Hematopoietic multipotent progenitor cell treated with erythropoietin and hydrocortisone succinate and interleukin-3 and kit ligand, for 4 days (in vitro differentiated cells): ENCODE measurements around the gene IGDCC3.
"Not testable (repeated sequence)": the region's sequence is repeated elsewhere in the genome, so short reads cannot be mapped to it uniquely, and the experiment has no call there.

Source experiments
- DNase-seq: peaks from one replicate; pipeline ENCODE4 v3.0.0-alpha.2; 2015

The IGDCC3 gene

DNA sequence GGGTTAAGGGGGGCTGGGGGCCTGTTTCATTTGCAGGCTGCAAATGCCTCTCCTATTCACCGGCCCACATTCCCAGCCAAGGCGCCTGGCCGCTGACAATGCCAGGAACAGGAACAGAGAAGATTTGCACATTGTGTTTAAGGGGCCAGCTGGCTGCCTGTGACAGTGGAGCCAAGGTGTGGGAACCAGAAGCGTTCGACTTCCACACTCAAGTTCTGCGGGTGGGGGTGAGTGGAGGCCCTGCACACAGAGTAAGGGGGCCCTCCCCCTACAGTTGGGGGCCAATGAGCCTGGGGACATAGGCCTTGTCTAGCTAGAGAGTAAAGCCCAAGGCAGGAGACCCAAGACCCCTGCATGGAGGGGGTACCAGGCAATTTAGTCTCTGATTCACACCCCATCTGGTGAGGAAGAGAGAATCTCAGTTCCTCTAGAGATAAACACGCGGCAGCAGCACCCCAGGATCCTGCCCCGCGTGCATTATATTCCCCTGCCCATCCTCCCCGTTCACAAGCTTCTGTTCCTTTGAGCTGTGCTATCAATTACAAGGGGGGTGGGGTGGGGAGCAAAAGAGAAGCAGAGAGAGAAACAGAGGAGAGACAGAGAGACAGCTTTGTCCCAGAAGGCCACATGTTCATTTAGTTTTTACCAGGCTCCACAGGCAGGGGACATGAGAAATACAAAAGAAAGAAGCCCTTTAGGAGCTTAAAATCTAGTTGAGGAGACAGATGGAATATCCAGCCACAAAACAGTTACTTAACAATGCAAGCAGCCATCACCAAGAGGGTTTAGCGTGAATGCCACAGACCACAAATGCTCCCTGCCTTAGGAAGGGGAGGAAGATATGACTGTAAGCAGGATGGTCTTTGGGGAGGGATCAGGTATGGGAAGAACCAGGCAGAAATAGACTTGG is 9.2 kb downstream of the IGDCC3 start:
- DNase-seq: no peak

DNA sequence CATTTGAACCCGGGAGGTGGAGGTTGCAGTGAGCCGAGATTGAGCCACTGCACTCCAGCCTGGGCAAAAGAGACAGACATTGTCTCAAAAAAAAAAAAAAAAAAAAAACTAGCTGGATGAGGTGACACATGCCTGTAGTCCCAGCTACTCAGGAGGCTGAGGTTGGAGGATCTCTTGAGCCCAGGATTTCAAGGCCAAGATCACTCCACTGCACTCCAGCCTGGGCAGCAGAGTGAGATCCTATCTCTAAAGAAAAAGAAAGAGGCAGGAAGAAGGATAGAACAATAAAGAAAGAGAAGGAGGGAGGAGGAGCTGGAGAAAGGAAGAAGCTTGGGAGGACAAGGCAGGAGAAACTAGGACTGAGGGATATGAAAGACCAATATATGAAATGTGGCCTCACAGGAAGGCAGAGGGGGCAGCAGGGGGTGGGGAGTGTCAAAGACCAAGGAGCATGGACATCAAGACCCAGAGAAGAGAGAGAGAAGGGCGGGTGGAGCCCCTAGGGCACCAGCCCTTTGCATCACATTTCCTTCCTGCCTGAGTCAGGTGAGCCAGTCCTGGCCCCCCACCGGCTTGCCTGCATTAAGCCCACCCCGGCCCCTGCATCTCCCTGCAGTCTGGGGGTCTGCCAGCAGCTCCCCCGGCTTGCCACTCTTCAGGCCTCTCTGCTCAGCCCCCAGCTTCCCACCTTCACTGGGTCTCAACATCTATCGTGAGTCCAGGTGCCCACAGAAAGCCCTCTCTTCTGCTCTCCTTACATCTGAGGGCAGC is 11.5 kb downstream of the IGDCC3 start:
- no peak for DNase-seq

DNA sequence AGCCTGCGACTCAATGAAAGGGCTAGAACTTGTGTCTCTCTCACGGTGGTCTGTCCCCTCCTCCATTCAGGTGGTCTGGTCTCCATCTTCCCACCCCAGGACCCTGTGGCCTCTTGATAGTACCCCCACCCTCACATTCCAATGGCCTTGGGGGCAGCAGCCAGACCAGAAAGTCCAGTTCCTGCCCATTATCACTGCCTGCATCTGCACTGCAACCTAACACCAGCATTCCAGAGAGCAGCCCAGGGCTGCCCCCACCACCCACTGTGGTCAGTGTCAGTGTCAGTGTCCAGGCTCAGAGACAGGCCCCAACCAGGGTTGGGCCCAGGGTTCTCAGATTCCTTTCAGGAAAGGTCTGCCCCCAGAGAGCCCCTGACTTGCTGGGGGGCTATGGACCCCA is 12.6 kb downstream of the IGDCC3 start:
- DNase-seq: no peak

DNA sequence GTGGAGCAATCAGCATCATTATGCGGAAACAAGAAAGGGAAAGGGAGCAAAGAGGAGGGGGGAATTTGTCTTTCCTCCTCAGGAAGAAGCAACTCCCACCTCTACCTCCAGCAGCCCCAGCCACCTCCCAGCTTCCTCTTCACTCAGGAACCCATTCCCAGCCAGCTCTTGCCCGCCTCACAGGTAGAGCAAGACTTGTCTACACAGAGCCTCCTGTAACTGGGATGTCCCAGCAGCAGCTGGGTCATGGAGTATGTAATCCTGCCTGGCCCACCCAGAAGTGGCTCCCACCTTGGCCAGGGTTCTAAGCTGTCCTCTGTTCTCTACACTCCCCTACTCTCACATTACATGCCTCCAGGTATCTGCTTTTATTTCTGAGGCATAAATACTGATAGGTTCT is 14.0 kb downstream of the IGDCC3 start:
- no peak for DNase-seq

DNA sequence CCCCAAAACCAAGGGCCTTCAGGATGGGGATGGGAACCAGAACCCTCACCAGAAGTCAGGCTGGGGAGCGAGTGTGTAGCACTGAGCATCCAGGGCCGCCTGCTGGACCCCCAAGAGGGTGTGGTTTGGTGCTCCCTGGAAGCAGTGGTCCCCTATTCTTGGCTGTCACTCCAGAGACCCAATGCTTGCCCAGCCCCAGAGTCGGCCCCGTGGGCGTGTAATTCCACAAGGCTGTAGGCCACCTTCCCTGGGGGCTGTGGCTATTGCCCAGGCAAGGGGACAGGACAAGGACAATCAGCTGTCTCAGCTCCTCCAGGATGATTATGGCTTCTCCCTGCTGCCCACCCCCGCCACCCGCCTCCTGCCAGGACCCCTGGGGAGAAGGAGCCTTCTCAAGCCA is 14.5 kb downstream of the IGDCC3 start:
- DNase-seq: no peak

DNA sequence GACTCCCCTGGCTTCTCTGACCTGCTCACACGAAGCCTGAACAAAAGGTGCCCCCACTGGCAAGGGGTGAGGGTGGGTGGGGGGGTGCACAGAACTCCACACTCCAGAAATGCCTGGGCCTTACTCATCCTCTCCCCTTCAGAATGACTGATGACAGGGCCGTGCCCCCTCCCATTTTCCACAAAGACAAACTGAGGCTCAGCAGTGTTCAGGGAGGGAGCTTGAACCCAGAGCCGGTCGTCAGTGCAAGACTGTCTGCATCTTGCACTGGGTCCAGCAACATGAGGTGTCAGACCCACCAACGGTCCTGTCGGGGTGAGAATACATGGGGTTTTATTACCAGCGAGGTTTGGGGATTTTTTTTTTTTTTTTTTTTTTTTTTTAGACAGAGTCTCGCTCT is 15.3 kb downstream of the IGDCC3 start:
- DNase-seq: no peak

DNA sequence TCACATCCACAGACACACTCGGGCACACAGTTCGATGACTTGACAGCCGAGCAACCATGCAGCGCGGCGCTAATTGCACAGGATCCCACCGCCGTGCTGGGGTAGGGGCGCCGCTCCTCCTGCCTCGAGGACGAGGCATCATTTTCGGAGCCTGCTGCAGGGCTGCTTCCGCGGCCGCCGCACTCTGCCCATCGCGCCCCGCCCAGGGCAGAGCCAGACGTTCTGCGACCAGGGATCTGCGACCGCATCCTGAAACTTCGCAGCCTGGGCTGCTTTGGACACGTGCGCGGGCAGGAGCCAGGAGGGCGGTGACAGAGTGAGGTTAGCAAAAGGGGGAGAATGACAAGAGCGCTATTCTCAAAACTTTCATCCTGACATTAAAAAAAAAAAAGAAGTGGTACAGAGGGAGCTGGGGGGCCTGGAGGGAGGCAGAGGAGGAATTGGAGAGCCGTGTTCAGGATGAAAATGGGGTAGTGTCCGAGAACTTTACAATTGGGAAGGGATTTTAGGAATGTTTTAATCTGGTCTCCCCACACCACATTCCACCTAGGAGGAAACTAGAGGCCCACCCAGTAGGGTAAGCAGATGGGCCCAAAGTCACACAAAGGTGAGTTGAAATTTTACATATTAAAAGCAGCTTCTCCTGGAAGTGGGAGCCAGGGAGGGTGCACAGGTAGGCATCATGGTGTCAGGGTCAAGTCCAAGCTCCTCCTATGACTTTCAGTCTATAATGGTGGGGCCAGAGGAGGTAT is 15.9 kb downstream of the IGDCC3 start:
- DNase-seq: peak; percentile 23

DNA sequence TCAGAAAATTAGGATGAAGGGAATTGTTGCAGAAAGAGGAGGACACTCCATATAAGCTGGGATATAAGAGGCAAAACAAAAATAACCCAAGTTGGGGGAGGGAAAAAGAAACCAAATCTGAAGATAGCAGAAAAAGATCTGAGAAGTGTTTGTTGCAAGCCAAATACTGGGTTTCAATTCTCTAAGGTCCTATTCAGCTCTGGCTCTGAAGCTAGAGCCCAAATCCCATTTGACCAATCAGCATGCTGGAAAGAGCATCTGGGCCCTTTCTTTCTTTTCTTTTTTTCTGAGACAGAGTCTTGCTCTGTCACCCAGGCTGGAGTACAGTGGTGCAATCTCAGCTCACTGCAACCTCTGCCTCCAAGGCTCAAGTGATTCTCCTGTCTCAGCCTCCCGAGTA is 17.3 kb downstream of the IGDCC3 start:
- no peak for DNase-seq

DNA sequence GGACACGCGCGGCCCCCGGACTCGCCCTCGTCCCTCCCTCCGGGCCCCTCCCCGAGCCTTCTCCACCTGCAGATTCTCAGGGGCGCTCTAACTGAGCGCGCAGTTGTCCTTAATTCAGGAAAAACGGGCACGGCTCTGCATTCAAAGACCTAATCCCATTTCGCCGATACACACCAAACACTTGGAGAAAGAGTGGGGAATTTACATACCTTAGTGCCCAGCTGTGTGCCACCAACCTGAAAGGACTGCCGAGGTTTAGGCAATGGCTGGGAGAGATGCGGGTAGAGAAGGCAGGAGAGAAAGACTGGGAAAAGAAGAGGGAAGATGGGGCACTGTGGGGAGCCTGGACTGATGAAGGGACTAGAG is 21.8 kb downstream of the IGDCC3 start:
- no peak for DNase-seq

DNA sequence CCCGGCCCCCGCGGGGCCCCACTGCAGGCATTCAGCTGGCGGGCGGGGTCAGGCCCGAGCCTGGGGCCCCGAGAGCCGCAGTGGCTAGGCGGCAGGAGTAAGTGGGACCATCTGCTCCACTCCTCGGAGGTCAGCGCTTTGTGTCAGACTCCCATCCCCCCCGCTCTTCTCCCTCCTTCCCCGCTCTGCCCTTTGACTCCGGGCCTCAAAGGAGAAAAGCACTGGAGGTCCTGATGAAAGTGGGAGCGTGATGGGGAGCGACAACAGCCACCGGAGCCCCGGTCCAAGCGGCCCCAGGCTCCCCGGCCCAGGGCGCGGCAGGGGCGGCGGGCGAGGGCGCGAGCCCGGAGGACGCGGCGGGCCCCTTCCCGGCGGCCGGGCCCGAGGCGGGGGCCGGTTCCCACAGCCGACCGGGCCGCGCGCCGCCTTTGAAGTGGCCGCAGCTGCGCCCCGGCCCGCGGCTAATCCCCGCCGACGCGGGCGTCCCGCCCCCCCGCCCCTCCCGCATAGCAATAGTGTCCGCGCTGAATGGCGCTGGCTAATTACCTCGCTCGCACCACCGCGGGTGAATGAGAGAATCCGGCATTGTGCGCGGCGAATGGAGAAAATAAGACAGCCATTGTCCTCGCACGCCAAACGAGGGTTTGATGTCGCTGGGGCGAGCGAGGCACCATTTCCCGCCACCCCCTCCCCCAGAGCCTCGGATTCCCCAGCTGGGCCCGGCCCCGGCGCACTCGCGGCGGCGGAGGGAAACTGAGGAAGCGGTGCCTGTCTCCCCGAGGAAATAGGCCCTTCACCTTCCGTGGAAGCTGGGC is 22.4 kb downstream of the IGDCC3 start:
- DNase-seq: peak; percentile 18

DNA sequence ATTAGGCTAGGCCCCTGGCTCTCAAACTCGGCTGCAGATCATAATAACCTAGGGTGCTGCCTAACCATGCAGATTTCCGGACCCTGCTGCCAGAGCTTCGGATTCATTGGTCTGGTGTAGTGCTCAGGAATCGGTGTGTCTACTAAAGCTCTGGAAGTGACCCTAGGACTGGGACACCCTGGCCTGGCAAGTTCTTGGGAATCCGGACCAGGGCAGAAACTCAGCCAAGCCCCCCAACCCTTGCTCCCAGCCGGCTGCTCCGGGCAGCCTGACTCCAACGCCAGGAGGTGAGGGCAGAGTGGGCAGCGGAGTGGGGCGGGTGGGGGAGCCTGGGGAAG is 23.0 kb downstream of the IGDCC3 start:
- no peak for DNase-seq

DNA sequence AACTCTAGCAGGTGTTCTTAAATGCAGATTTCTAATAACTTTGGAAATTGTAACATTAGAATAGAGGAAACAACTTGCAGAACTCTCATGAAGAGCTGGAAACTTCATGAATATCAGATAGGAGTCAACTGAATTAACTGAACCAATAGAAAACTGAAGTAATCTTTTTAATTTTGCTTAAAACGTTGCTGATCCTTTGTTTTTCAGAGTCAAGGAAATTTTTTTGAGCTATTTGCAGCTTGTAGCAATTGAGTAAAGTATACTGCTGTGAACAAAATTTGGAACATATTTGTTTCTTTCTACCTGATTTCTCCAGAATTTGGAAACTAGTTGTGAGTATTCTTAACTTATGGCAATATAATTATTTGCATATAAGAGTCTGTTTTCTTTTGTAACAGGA is 25.8 kb downstream of the IGDCC3 start:
- not testable (repeated sequence) for DNase-seq

DNA sequence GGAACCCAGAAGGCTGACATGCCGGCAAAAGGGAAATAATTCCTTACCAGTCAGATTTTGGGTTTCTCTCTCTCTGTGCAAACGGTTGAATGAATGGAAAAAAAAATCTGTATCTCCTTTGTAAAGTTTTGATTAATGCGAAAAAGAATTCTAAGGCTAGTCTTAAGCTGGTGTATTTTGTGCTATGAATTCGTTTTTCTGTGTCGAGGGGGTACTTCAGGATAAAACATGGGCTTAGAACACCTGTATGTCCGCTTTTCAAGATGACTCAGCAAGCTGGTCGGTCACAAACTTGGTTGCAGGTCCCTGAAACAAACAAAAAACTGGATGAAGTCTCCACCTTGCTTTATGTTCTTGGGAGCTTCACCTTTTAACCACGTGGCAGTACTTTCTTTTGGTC is 28.5 kb downstream of the IGDCC3 start:
- no peak for DNase-seq

DNA sequence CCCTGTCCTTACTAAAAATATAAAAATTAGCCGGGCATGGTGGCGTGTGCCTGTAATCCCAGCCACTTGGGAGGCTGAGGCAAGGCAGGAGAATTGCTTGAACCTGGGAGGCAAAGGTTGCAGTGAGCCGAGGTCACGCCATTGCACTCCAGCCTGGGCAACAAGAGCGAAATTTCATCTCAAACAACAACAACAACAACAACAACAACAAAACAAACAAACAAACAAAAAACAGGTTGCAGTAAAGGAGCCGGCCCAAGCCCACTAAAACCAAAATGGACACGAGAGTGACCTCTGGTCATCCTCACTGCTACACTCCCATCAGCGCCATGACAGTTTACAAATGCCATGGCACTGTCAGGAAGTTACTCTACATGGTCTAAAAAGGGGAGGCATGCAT is 30.0 kb downstream of the IGDCC3 start:
- DNase-seq: not testable (repeated sequence)

DNA sequence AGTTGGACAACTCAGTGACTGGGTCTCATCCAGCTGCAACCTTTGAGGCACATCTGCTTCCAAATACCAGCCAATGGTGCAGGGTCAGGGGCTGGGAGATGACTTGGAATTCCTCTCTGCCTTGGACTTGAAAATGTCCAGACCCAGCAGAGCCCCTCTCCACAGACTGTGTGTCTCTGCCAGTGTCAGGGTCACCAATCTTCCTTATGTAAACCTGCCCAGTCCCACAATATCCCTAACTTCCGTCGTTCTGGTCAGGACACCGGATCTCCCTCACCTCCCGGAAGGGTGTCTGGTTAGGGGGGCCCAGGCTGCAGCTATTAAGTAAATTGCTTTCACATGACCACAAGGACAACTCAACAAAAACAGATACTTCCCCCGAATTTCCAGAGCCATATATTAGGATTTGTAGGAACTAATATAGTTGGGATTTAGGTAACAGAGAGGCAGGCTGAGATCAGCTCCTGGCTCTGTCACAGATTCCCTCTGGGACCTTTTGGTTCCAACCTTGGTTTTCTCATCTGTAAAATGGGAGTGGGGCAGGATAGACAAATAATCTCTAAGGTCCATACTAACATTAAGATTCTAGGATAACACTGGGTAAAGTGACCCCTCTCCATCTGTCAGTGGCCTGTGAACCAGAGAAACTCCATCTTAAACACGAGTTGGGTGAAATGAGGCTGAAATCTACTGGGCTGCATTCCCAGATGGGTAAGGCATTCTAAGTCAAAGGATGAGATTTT is 30.8 kb downstream of the IGDCC3 start:
- DNase-seq: no peak

DNA sequence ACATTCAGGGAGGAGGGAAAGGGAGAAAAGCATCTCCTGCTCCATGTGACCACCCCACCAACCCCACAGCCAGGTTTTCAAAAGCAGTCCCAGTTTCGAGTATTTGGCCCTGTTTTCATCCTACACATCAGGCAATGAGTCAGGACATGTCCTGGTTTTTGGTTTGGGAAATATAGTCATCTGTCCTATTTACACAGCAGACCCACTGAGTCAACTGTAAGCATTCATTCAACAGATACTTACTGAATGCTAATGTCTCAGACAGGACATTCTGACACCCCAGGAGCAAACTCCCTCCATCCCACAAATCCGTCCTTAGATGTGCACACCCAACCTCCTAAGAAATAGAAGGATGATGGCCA is 32.9 kb downstream of the IGDCC3 start:
- no peak for DNase-seq

DNA sequence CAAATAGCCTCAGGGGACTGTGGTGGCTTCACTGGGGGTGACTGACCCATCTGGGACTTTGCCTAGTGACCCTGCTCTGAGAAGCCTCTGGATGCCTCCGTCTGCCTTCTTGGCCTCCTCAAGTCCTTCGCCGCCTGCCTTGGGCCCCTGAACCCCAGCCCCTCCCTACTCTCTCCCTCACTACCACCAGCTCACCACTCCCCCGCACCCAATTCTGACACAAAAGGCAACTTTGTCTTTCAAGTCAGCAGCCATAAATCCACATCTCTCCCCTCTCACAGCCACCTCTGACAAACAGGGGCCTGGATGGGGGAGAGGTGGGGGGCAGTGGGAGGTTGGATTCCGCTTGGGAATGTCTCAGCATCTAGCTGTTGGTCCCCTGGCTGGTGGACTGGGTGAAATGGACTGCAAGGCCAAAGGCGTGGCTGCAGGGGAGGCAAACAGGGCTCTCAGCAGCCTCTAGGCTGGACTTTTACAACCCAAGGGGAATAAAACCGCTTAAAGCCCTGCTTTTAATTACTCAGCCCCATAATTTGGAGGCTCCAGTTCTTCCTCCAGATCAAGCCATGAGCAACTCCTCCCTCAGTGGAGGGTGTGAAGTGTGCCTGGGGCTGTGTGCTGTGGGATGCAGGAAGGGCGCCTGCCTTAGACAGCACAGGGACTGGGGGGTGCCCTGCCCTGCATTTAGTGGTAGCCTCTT is 33.4 kb downstream of the IGDCC3 start:
- no peak for DNase-seq

DNA sequence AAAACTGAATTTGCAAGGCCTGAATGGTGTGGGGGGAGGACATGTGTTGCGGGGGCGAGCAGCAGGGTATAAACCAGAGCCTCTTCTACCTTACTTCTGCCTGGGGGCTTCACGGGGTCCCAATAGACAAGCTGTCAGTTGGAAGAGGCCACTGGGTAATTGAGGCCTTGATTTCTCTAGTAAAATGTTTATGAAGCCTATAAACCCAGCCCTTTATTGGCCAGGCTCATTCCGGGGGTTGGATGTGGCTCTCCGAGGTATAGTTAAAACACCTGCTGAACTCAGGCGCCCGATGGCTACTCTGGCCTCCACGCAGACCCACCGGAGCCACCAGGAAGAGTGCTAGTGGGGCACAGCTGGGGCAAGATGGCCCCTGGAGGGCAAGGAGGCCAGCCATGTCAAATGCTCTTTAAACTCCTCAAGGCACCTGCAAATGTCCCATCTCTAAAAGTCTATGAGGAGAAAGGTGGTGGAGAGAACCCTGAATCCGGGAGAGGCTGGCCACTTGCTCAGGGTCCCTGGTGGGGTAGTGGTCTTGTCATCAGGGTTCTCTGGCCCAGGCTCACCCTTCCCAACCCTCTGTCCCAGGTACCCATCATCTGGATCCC is 34.3 kb downstream of the IGDCC3 start:
- DNase-seq: no peak

DNA sequence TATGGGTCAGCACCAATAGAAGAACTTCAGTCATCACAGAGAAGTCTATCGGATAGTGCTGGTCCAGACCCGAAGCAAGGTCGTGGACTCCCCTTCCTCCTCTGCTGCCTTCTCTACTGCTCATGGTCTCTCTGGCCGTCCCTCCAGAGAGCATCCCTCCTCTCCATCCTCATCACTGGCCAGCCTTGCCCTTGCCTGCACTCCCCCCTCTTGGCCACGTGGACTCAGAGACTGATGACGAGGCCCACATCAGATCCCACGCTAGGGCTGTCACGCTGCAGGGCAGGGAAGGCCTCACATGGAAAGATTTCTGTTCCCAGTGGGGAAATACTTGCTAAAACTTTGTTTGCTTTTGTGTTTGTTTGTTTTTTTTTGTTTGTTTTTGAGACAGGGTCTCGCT is 35.3 kb downstream of the IGDCC3 start:
- no peak for DNase-seq

DNA sequence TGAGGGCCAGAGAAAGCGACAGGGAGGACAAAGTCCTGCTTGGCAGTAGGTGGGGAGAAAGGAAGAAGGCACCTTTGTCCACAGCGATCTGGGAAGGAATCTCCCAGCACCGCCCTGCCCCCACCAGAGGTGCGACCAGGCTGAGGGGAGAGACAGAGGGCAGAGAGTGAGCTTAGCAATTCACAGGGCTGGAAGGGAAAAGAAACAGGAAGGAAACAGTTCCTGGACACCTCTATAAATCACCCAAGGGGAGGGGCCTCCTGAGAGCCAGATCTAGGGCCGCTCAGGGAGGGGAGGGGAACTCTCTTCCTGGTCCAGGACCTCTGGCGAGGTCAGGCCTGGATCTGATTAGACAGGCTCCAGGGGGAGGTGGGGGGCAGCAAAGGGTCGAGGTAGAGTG is 37.9 kb downstream of the IGDCC3 start:
- no peak for DNase-seq

DNA sequence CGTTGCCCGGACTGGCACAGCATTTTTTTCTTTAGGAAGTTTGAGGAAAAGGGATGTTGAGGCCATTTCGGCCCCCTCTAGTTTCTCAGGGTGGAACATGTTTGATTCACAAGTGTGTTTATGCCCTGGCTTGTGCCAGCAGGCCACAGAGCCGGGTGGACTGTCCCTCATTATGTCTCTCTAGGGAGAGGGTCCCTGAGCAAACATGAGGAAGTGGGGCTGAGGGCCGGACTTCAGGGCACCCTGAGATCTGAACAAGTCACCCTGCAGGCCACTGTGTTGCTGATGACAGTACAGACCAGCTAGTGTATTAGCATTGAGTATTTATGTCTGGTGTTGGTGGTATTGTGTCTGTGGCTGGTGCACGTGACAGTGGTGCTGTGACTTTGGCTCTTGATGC is 38.4 kb downstream of the IGDCC3 start:
- DNase-seq: no peak
